ENCODE measurements around the gene PLA2G4A. TPM values are rescaled to one million over a fixed set of nuclear protein-coding genes. Genes with fewer than 3 reads are reported as not detected.

PLA2G4A gene
- total RNA-seq, 1 experiment from 2014 or later: 3.8 TPM

DNA sequence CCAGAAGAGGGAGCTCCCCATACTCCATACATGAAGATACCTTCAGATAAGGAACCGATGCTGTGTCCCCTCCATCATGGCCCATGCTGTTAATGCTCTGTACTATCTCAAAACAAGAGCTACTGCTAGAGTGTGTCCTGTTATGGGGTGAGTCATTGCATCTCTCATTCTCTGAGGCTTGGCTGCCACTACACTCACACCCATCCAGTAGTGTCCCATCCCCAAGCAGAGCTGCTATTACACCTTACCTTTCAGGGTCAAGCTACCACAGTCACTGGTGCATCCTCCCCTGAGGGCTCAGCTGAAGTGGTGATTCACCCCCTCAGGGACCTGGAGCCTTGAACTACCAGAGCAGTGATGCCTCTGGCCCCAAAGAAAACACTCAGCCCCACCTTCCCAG is 198.5 kb downstream of the PLA2G4A start:
- intact Hi-C loops (cut with micrococcal nuclease): no loop called here
- no peaks in the 10 kb centered on the region for H3K36me3 Mint-ChIP-seq (ENCODE audit: insufficient read depth, unreplicated experiment)
- TF ChIP-seq, protein P1, sequence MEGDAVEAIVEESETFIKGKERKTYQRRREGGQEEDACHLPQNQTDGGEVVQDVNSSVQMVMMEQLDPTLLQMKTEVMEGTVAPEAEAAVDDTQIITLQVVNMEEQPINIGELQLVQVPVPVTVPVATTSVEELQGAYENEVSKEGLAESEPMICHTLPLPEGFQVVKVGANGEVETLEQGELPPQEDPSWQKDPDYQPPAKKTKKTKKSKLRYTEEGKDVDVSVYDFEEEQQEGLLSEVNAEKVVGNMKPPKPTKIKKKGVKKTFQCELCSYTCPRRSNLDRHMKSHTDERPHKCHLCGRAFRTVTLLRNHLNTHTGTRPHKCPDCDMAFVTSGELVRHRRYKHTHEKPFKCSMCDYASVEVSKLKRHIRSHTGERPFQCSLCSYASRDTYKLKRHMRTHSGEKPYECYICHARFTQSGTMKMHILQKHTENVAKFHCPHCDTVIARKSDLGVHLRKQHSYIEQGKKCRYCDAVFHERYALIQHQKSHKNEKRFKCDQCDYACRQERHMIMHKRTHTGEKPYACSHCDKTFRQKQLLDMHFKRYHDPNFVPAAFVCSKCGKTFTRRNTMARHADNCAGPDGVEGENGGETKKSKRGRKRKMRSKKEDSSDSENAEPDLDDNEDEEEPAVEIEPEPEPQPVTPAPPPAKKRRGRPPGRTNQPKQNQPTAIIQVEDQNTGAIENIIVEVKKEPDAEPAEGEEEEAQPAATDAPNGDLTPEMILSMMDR (IDR thresholded peaks at IDR 0.05; ENCODE audit: unreplicated experiment): no peak
- peaks cover 12% of the 10 kb centered on the region for H3K9me3 Mint-ChIP-seq (ENCODE audit: unreplicated experiment)
- peak; percentile 16 for DNase-seq (ENCODE audit: unreplicated experiment)
- H3K4me3 Mint-ChIP-seq (ENCODE audit: unreplicated experiment): no peak overlapping the region
- H3K27me3 Mint-ChIP-seq (ENCODE audit: insufficient read depth, unreplicated experiment): no peaks in the 10 kb centered on the region
- H3K4me1 Mint-ChIP-seq (ENCODE audit: insufficient read depth, unreplicated experiment): no peaks in the 10 kb centered on the region
- ChIA-PET CTCF (interaction anchor here (0.6 to 1.3 kb wide), 3 partner anchors 10 to 24 kb away, joined by 3 to 6 read pairs (median 3); no protein-coding TSS in a partner anchor), POLR2A (no interaction called here)
- BruUV-seq (replicated peaks): no TSS peak
- H3K27ac Mint-ChIP-seq (ENCODE audit: low read depth, unreplicated experiment): no peak overlapping the region

DNA sequence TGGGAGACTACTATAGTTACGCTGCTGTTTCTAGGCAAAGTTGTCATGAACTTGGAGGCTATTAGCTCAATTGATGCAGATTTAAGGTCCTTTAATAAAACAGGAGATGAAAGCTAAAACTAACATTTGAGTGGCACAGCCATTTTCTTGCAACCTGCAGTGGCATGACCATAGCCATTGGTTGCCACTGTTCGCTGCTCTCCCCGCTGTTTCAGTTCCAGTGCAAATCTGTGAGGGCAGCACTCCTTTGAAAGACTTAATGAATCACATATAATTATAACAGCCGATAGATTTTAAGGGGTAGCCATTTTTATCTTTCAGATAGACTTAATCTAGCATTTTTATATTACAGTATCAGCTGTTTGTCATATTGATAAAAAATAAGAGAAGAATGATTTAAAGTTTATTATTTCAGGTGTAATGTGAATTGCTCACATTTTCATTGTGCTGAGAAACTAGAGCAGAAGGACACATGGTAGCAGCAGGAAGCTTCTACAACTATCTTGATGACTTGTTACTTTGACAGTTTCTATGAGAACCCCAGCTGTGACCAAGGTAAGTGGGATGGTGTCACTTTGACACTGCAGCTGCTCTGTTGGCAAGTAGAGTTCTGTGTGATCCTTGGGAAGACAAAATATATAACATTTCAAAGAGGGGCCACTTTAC is 203.7 kb downstream of the PLA2G4A start:
- no peak for DNase-seq (ENCODE audit: unreplicated experiment)
- H3K4me3 Mint-ChIP-seq (ENCODE audit: unreplicated experiment): no peak overlapping the region
- ChIA-PET POLR2A (no interaction called here), CTCF (interaction anchor here (0.6 to 2.4 kb wide), 4 partner anchors 9 to 22 kb away, joined by 3 to 10 read pairs (median 4); no protein-coding TSS in a partner anchor)
- intact Hi-C loops (cut with micrococcal nuclease): no loop called here
- peaks cover 12% of the 10 kb centered on the region for H3K9me3 Mint-ChIP-seq (ENCODE audit: unreplicated experiment)
- no TSS peak for BruUV-seq (replicated peaks)
- TF ChIP-seq, protein P1 (IDR thresholded peaks at IDR 0.05; ENCODE audit: unreplicated experiment): no peak
- no peak overlapping the region for H3K27ac Mint-ChIP-seq (ENCODE audit: low read depth, unreplicated experiment)
- H3K27me3 Mint-ChIP-seq (ENCODE audit: insufficient read depth, unreplicated experiment): no peaks in the 10 kb centered on the region
- H3K4me1 Mint-ChIP-seq (ENCODE audit: insufficient read depth, unreplicated experiment): no peaks in the 10 kb centered on the region
- H3K36me3 Mint-ChIP-seq (ENCODE audit: insufficient read depth, unreplicated experiment): no peaks in the 10 kb centered on the region

DNA sequence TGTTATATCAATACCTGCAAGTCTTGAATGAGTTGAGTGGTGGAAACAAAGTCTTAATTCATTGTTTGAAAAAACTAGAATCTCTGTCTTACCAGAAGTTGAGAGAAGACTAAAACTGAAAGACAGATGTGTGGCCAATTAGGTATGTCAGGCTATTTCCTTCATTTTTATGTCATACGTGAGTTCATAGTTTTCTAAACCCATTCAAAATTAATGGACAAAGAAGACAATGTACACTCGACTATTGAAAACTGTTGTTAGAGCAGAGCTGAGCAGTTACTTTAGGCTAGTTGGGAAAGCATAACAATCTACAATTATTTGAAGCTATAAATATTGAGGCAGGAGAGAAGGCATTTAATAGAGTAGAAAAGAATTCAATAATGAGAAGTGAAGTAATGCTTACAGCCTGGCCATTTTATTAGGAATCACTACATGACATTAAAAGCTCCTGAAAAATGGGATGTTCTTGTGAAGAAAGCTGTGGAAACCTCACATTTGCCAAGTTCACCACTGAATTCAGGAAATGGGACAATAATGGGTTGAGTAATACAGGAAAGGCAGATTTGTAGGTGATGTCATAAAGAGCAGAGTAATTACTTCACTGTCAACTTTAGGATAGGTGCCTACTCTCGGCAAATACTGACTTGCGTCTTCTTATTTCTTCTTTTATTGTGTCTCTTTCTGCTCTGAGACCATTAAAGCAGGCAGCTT is 204.4 kb downstream of the PLA2G4A start:
- BruUV-seq (replicated peaks): no TSS peak
- Mint-ChIP-seq H3K4me3 (ENCODE audit: unreplicated experiment) (no peak overlapping the region), H3K4me1 (ENCODE audit: insufficient read depth, unreplicated experiment) (no peaks in the 10 kb centered on the region), H3K27me3 (ENCODE audit: insufficient read depth, unreplicated experiment) (no peaks in the 10 kb centered on the region), H3K27ac (ENCODE audit: low read depth, unreplicated experiment) (no peak overlapping the region), H3K9me3 (ENCODE audit: unreplicated experiment) (peaks cover 12% of the 10 kb centered on the region), H3K36me3 (ENCODE audit: insufficient read depth, unreplicated experiment) (no peaks in the 10 kb centered on the region)
- CTCF ChIA-PET: interaction anchor here (0.6 to 2.4 kb wide), 3 partner anchors 18 to 698 kb away, joined by 4 to 10 read pairs (median 5); no protein-coding TSS in a partner anchor
- TF ChIP-seq, protein P1 (IDR thresholded peaks at IDR 0.05; ENCODE audit: unreplicated experiment): no peak
- intact Hi-C loops (cut with micrococcal nuclease): no loop called here
- peak; percentile 50 for DNase-seq (ENCODE audit: unreplicated experiment)
- POLR2A ChIA-PET: no interaction called here

DNA sequence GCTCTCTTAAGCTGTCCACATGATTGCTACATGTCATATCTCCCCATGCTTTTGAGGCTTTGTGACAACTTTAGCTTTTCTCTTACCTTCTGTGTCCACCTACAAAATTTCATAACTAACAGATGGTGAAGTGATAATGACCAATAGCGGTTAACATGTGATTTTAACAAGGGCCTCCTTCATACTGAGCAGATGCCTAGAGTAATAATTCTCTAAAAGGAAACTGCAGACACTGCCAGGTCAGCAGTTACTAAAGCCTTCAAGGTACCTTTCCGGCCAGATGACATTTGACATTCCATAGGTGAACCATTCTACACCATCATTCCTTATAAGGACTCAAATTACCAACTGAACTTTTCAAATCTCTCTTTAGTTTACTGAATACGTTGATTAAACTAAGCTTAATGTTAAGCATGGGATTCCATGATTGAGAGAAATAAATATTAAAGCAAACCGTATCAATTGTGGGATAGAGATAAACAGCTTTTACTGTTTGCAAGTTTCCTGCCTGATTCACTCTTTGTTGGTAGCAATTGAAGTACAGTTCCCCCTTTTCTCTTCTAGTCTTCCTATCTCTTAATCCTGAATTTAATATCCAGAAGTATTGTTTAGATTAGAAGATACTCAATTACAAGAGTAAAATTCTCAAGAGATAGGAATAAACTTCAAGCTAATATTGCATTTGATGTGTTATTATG is 205.1 kb downstream of the PLA2G4A start:
- H3K27ac Mint-ChIP-seq (ENCODE audit: low read depth, unreplicated experiment): no peak overlapping the region
- DNase-seq (ENCODE audit: unreplicated experiment): no peak
- no peaks in the 10 kb centered on the region for H3K36me3 Mint-ChIP-seq (ENCODE audit: insufficient read depth, unreplicated experiment)
- TF ChIP-seq, protein P1 (IDR thresholded peaks at IDR 0.05; ENCODE audit: unreplicated experiment): no peak
- H3K27me3 Mint-ChIP-seq (ENCODE audit: insufficient read depth, unreplicated experiment): no peaks in the 10 kb centered on the region
- H3K4me3 Mint-ChIP-seq (ENCODE audit: unreplicated experiment): no peak overlapping the region
- H3K9me3 Mint-ChIP-seq (ENCODE audit: unreplicated experiment): peaks cover 7% of the 10 kb centered on the region
- POLR2A ChIA-PET: no interaction called here
- BruUV-seq (replicated peaks): no TSS peak
- CTCF ChIA-PET: interaction anchor here (0.6 to 2.4 kb wide), 3 partner anchors 10 to 698 kb away, joined by 3 to 10 read pairs (median 4); no protein-coding TSS in a partner anchor
- H3K4me1 Mint-ChIP-seq (ENCODE audit: insufficient read depth, unreplicated experiment): peaks cover 3% of the 10 kb centered on the region
- intact Hi-C loops (cut with micrococcal nuclease): no loop called here

Data from MCF 10A (cell line).